Measurements from ENCODE around the gene IL5. TPM values are rescaled to one million over a fixed set of nuclear protein-coding genes. Genes with fewer than 3 reads are reported as not detected.

IL5 gene
- total RNA-seq = not detected
- polyA plus RNA-seq = not detected
- long read RNA-seq, donor 1 = 0 reads
- long read RNA-seq, donor 2 = 0 reads
- long read RNA-seq, donor 3 = 0 reads
- long read RNA-seq, donor 4 = 0 reads
- long read RNA-seq, donor 5 = 0 reads
- long read RNA-seq, donor 6 = 0 reads
- long read RNA-seq, donor 7 = 0 reads
- long read RNA-seq, donor 8 = 0 reads
- long read RNA-seq, donor 9 = 0 reads
- long read RNA-seq, donor 10 = 0 reads

GRCh38 chr5:132543472-132544201 is at the start of gene IL5:
IL5 (minus strand) TSS chr5:132543522; CDS start chr5:132543478, 44 bp downstream.
- Histone ChIP-seq H3K9me3 (no peaks in the 10 kb centered on the region), H3K27me3 (no peaks in the 10 kb centered on the region), H3K27ac (no peak within 1 kb of the TSS), H3K4me1 (no peaks in the 10 kb centered on the region), H3K36me3 (no peaks in the 10 kb centered on the region), H3K4me3 (no peak within 1 kb of the TSS)
- TF ChIP-seq POLR2A (IDR thresholded peaks at IDR 0.05) (no peak), EP300 (IDR thresholded peaks at IDR 0.05) (no peak), POLR2AphosphoS5 (IDR thresholded peaks at IDR 0.05) (no peak), CTCF (IDR thresholded peaks at IDR 0.05) (no peak)
- intact Hi-C loops (cut with DNase I; ENCODE audit: low total_unique reads) = no loop called here
- WGBS, 5 donors = 76 to 79% (median 77%) methylated on average over 7 of the region's 7 CpGs
- DNase-seq = no peak

GRCh38 chr5:132592521-132592920 is 49.2 kb upstream of the IL5 start:
- TF ChIP-seq POLR2A (IDR thresholded peaks at IDR 0.05) (no peak), POLR2AphosphoS5 (IDR thresholded peaks at IDR 0.05) (no peak), CTCF (IDR thresholded peaks at IDR 0.05) (no peak), EP300 (IDR thresholded peaks at IDR 0.05) (no peak)
- no peak for DNase-seq
- intact Hi-C loops (cut with DNase I; ENCODE audit: low total_unique reads) = no loop called here
- peaks cover 41 to 100% (median 97%) of the 10 kb centered on the region in 4 donors for H3K36me3 ChIP-seq
- no peaks in the 10 kb centered on the region for H3K27me3 ChIP-seq
- H3K9me3 ChIP-seq = no peaks in the 10 kb centered on the region
- no peaks in the 10 kb centered on the region for H3K4me1 ChIP-seq
- WGBS, 5 donors = 65 to 73% (median 65%) methylated on average over 2 of the region's 2 CpGs
- no peak overlapping the region for H3K27ac ChIP-seq
- H3K4me3 ChIP-seq = no peak overlapping the region

- H3K4me3 ChIP-seq = no peak overlapping the region
- peaks cover 28 to 95% (median 91%) of the 10 kb centered on the region in 4 donors for H3K36me3 ChIP-seq
These were observed 47.8 kb upstream of the IL5 start for GRCh38 chr5:132591145-132591544.

GRCh38 chr5:132589467-132589866 is 46.1 kb upstream of the IL5 start:
- H3K4me1 ChIP-seq = no peaks in the 10 kb centered on the region
- intact Hi-C loops (cut with DNase I; ENCODE audit: low total_unique reads) = no loop called here
- H3K27me3 ChIP-seq = no peaks in the 10 kb centered on the region
- H3K9me3 ChIP-seq = no peaks in the 10 kb centered on the region
- H3K4me3 ChIP-seq = no peak overlapping the region
- no peak for DNase-seq
- no peak for TF ChIP-seq POLR2AphosphoS5 (IDR thresholded peaks at IDR 0.05)
- TF ChIP-seq EP300 (IDR thresholded peaks at IDR 0.05) = no peak
- TF ChIP-seq POLR2A (IDR thresholded peaks at IDR 0.05) = no peak
- no peak for TF ChIP-seq CTCF (IDR thresholded peaks at IDR 0.05)
- peaks cover 13 to 87% (median 83%) of the 10 kb centered on the region in 4 donors for H3K36me3 ChIP-seq
- H3K27ac ChIP-seq = no peak overlapping the region
- WGBS, 5 donors = 90 to 95% (median 90%) methylated on average over 1 of the region's 1 CpG

More at GRCh38 chr5:132591145-132591544, 47.8 kb upstream of the IL5 start:
- H3K27ac ChIP-seq = no peak overlapping the region
- H3K4me1 ChIP-seq = no peaks in the 10 kb centered on the region
- intact Hi-C loops (cut with DNase I; ENCODE audit: low total_unique reads) = no loop called here
- H3K27me3 ChIP-seq = no peaks in the 10 kb centered on the region
- WGBS, 5 donors = 76 to 88% (median 78%) methylated on average over 3 of the region's 3 CpGs
- H3K9me3 ChIP-seq = no peaks in the 10 kb centered on the region
- TF ChIP-seq CTCF (IDR thresholded peaks at IDR 0.05) (peak in 1 of 7 experiments; percentile 20), EP300 (IDR thresholded peaks at IDR 0.05) (no peak)
- DNase-seq = peak in 1 of 2 donors; percentile 27

All from stomach (tissue), 19 donors.